T-helper 2 cell treated with Interferon-gamma antibody and Interleukin-4, amounts not matched to agents 100 ng/mL and 5 ng/mL, for 36 hours (primary cell): ENCODE data around the gene AWAT2. TPM values are rescaled to one million over a fixed set of nuclear protein-coding genes. Genes with fewer than 3 reads are reported as not detected.

Experiments
- intact Hi-C: fragments of 100-400 bp; cut with micrococcal nuclease; formaldehyde crosslinking; loops from one replicate; pipeline ENCODE4 v1.15.1; 2023
- total RNA-seq: library from RNA; stranded (reverse); gene quantifications from 2 replicates; pipeline ENCODE4 v1.2.3, GENCODE V29; 2022

The AWAT2 gene
- total RNA-seq, result not detected in 2 replicates

DNA sequence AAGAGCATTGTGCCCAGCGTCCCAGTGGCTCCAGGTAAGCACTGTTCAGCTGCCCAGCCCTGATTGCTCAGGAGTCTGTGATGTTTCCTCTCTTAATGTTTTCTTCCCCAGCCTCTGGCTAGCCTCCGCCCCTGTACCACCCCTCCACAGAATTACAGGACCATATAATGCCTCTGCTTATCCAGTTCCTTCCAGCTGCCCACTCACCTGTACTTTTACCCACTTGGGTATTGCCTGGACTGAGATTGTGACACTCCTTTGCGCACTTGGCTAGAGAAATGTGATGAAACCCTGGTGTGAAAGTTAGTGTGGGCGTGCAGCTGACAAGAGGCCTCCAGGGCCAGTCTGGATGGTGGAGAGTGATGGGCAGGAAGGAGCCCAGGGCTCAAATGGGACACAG lies at the start of gene AWAT2:
AWAT2 (minus strand) TSS at position 14 of the 400 bp plus-strand sequence; CDS start at position 8, 6 bp downstream.
- intact Hi-C loops, result no loop called here

- intact Hi-C loops, result no loop called here
Observed at GRCh38 chrX:70096052-70096451, 46.3 kb upstream of the AWAT2 start.

DNA sequence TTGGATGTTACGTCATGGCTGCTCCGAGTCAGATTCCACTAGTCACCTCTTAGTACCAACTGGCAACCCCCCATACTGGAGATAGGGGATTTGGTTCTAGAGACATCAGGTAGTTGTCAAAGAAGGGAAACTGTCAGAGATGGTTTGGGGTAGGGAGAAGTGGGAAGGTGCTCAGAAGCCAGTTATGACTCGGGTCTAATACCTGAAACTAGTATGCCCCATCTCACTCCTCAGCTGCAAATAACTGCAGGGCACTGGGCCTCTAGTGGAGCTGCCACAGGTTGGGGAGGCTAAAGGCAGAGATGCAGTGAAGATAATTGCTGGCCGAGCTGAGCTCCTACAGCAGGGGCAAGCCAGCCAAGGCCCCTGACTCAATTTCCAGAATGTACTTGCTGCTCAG lies 42.5 kb upstream of the AWAT2 start:
- intact Hi-C loops, result no loop called here

DNA sequence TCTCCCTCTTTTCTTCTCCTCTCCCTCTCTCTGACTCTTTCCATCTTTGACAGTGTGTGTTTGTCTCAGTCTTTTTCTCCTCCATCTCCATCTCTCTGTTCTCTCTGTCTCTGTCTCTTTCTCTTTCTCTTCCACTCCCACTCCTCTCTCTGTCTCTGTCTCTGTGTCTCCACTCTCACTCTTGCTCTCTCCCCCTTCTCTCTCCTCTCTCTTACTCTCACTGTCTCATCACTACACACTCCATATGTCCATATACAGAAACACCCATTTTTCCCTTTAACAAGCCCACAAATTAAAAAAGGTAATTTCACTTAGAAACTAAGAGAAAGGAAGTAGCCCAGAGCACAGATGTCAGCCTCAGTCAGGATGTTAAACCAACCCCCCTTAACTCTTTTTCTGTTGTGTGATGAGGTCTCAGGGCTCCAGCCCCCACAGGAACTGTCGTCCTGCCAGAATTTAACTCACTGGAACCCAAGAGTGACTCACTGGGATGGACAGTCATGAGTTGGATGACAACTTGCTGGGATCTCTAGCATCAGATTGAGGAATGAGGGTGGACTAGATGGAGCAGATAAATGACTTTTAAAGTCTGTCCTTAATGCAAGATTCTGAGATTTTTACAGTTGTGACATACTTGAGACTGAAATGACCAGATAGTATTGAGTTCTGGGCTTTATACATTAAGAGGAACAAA lies 40.0 kb upstream of the AWAT2 start:
- intact Hi-C loops, result no loop called here

- intact Hi-C loops, result no loop called here
Observed at GRCh38 chrX:70088751-70089150, 39.0 kb upstream of the AWAT2 start.

- intact Hi-C loops, result no loop called here
Observed at GRCh38 chrX:70087857-70088630, 38.3 kb upstream of the AWAT2 start.

- intact Hi-C loops, result no loop called here
Observed at GRCh38 chrX:70084592-70085240, 35.0 kb upstream of the AWAT2 start.

DNA sequence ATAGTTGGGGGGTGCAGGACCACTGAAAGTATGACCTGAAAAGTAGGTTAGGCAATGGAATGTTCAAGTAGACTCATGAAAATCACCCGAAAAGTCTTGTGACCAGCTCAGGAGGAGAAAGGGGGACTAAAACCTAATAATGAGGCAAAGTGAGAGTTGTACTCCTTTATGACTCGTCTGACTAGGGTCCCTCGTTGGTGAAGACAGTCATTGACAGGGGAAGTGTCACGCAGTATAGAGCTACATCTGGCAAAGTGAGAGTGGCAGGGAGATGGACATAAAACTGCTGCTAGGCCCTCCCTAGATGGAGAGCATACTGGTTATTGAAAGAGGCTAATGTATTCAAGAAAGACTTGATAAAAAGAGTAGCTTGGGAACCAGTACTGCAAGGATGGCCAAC lies 33.0 kb upstream of the AWAT2 start:
- intact Hi-C loops, result no loop called here

GRCh38 chrX:70079870-70080269 lies 30.1 kb upstream of the AWAT2 start:
- intact Hi-C loops, result no loop called here

DNA sequence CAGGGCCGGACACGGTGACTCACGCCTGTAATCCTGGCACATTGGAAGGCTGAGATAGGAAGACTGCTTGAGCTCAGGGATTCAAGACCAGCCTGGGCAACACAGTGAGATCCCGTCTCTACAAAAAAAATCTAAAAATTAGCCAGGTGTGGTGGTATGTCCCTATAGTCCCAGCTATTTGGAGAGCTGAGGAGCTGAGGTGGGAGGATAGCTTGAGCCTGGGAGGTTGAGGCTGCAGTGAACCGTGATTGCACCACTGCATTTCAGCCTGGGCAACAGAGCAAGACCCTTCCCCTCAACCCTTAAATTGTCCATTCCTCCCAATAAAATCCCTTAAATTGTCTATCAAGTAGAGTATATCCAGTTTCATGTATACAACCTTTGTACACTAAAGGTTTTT lies 29.6 kb upstream of the AWAT2 start:
- intact Hi-C loops, result no loop called here

DNA sequence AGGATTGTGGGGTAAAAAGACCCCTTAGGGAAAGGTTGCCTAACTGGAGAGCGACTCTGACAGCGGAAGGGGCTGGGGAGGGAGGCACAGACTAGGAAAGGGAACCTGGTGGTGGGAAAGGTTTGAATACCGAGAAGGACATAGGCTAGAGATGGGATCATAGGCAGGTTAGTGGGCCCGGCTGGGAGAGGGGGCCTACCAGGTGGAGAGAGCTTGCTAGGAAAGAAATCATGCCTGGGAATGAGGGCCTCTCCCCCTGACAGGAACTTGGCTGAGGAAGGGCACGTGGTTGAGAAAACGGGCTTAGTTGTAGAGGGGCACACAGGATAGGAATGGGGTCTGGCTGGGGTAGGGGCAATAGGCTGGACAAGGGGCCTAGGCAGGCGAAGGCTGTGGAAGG lies 16.9 kb upstream of the AWAT2 start:
- intact Hi-C loops, result no loop called here

DNA sequence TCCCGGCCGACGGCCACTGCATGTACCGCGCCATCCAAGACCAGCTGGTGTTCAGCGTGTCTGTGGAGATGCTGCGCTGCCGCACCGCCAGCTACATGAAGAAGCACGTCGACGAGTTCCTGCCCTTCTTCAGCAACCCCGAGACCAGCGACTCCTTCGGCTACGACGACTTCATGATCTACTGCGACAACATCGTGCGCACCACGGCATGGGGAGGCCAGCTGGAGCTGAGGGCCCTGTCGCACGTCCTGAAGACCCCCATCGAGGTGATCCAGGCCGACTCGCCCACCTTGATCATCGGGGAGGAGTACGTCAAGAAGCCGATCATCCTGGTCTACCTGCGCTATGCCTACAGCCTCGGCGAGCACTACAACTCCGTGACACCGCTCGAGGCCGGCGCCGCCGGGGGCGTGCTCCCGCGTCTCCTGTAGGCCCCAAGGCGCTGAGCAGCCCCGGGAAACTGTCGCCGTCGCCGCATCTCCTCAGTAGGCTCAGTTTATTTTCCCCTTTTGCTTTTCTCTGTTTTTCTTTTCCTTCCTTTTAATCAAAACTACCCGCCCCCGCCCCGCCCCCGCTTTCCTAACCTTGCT lies 13.3 kb upstream of the AWAT2 start:
- intact Hi-C loops, result no loop called here

GRCh38 chrX:70062076-70062475 lies 12.3 kb upstream of the AWAT2 start, which contains the start of gene OTUD6A:
Gene OTUD6A (plus strand): TSS chrX:70062457. CDS start chrX:70062525, 68 bp downstream.
- intact Hi-C loops, result no loop called here

DNA sequence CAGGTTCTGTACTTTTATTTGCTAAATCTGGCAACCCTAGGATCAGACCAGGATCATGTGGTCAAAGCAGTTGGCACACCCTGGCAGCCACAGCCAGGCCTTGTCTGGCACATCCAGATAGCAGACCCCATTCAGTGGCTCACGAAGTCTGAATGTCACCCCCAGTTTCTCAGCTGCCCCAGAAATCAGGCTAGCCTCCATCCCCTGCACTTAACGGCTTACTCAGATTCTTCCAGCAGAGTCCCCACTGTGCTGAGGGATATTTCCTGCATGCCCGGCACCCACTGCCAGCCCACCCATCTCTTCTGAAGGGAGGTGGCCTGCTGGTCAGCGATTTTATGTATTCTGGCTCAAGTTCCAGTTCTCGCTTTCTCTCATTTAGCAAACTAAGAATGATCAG lies 4.7 kb upstream of the AWAT2 start:
- intact Hi-C loops, result no loop called here

GRCh38 chrX:70052895-70053615 lies 3.3 kb upstream of the AWAT2 start:
- intact Hi-C loops, result no loop called here

DNA sequence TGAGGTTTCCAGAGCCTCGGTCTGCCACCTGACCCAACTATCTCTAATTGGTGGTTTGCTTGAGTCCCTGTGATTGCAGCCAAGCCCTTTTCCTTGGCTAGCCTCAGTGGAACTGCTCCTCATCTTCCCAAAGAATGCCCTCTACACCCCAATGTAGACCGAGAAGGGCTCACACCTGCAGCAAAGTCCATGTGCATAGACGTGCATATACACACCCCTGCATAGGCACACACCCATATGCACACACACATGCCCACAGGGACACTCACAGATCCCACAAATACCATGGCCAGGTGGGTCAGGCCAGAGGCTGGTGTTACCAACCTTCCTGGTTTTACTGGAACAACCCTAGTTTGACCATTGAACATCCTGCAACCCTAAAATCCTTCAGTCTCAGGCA lies 332 bp downstream of the AWAT2 start:
- intact Hi-C loops, result no loop called here

DNA sequence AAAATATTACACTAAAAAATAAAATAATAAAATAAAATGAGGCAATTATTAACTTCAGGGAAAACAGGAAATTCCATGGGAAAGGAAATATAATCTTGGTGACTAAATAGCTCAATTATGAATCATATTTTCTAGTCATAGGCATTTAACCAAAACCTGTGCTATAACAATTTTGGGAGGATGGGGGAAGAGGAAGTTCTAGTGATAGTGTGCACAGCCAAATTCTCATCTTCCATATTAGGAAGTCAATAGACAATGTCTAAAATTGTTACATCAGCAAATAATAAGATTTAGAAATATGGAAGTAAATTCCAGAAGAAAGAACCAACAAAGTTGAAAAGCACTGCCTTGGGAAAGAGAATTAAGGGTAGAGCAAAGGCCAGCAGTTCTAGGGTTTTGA lies 2.8 kb downstream of the AWAT2 start:
- intact Hi-C loops, result no loop called here

GRCh38 chrX:70044541-70045245 lies 5.0 kb downstream of the AWAT2 start:
- intact Hi-C loops, result no loop called here

- intact Hi-C loops, result no loop called here
Observed at GRCh38 chrX:70043685-70044084, 6.1 kb downstream of the AWAT2 start.
